Osteocyte (in vitro differentiated cells): ENCODE measurements around the gene TNRC6B. TPM values are rescaled to one million over a fixed set of nuclear protein-coding genes. Genes with fewer than 3 reads are reported as not detected.
"Not testable (repeated sequence)": the region's sequence is repeated elsewhere in the genome, so short reads cannot be mapped to it uniquely, and the experiment has no call there.

Experiments used
- DNase-seq: peaks from one replicate; pipeline ENCODE4 v3.0.0; 2021; ENCODE audit warnings: mixed read lengths; ENCODE audit not compliant: unreplicated experiment; ENCODE audit errors: extremely low spot score
- H3K27ac Mint-ChIP-seq: one replicate; pipeline ENCODE4 v1.8.0; 2021; ENCODE audit warnings: mild to moderate bottlenecking, mixed read lengths; ENCODE audit not compliant: unreplicated experiment
- H3K27me3 Mint-ChIP-seq: one replicate; pipeline ENCODE4 v1.8.0; 2021; ENCODE audit warnings: mixed read lengths; ENCODE audit not compliant: unreplicated experiment
- H3K36me3 Mint-ChIP-seq: one replicate; pipeline ENCODE4 v1.8.0; 2021; ENCODE audit warnings: mixed read lengths; ENCODE audit not compliant: unreplicated experiment
- H3K4me1 Mint-ChIP-seq: one replicate; pipeline ENCODE4 v1.8.0; 2021; ENCODE audit warnings: mixed read lengths; ENCODE audit not compliant: unreplicated experiment
- H3K4me3 Mint-ChIP-seq: one replicate; pipeline ENCODE4 v1.8.0; 2021; ENCODE audit warnings: mild to moderate bottlenecking, moderate library complexity, mixed read lengths; ENCODE audit not compliant: unreplicated experiment
- H3K9me3 Mint-ChIP-seq: one replicate; pipeline ENCODE4 v1.8.0; 2021; ENCODE audit warnings: mixed read lengths; ENCODE audit not compliant: unreplicated experiment
- total RNA-seq: library from RNA; stranded (reverse); gene quantifications from 2 replicates; pipeline ENCODE4 v1.2.1, GENCODE V29; 2021
- TF ChIP-seq, protein P1 (sequence below): fragments of 200-600 bp; sonication (generic); IDR thresholded peaks from 2 replicates; pipeline ENCODE4 v1.5.0; 2021; ENCODE audit warnings: antibody characterized with exemption, mild to moderate bottlenecking, moderate library complexity

TNRC6B gene
- total RNA-seq, 1 donor from 2014 or later, result 47.4 TPM

- H3K36me3 Mint-ChIP-seq, result peaks cover 39% of the 10 kb centered on the region
- no peak for DNase-seq
- TF ChIP-seq, protein P1, sequence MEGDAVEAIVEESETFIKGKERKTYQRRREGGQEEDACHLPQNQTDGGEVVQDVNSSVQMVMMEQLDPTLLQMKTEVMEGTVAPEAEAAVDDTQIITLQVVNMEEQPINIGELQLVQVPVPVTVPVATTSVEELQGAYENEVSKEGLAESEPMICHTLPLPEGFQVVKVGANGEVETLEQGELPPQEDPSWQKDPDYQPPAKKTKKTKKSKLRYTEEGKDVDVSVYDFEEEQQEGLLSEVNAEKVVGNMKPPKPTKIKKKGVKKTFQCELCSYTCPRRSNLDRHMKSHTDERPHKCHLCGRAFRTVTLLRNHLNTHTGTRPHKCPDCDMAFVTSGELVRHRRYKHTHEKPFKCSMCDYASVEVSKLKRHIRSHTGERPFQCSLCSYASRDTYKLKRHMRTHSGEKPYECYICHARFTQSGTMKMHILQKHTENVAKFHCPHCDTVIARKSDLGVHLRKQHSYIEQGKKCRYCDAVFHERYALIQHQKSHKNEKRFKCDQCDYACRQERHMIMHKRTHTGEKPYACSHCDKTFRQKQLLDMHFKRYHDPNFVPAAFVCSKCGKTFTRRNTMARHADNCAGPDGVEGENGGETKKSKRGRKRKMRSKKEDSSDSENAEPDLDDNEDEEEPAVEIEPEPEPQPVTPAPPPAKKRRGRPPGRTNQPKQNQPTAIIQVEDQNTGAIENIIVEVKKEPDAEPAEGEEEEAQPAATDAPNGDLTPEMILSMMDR, result no peak
- peaks cover 11% of the 10 kb centered on the region for H3K4me1 Mint-ChIP-seq
- H3K27me3 Mint-ChIP-seq, result no peaks in the 10 kb centered on the region
- no peak overlapping the region for H3K4me3 Mint-ChIP-seq
- H3K9me3 Mint-ChIP-seq, result no peaks in the 10 kb centered on the region
- peak overlapping the region; percentile 27 for H3K27ac Mint-ChIP-seq
Measured at GRCh38 chr22:40368836-40369235, 191.1 kb downstream of the TNRC6B start.

DNA sequence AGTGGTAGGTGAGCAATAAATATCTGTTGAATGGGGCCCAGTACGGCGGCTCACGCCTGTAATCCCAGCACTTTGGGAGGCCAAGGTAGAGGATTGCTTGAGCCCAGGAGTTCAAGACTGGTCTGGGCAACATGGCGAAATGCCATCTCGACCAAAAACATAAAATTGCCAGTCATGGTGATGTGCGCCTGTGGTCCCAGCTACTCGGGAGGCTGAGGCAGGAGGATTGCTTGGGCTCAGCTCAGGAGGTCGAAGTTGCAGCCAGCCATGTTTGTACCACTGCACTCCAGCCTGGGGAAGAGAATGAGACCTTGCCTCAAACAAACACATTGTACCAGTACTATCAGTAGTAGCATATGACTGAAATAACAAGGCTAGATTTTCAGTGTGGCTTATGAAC is 196.8 kb downstream of the TNRC6B start:
- H3K27me3 Mint-ChIP-seq, result no peaks in the 10 kb centered on the region
- TF ChIP-seq, protein P1, result no peak
- peaks cover 2% of the 10 kb centered on the region for H3K36me3 Mint-ChIP-seq
- DNase-seq, result no peak
- H3K9me3 Mint-ChIP-seq, result no peaks in the 10 kb centered on the region
- peaks cover 11% of the 10 kb centered on the region for H3K4me1 Mint-ChIP-seq
- H3K27ac Mint-ChIP-seq, result no peak overlapping the region
- H3K4me3 Mint-ChIP-seq, result no peak overlapping the region

GRCh38 chr22:40376149-40376548 is 198.4 kb downstream of the TNRC6B start:
- TF ChIP-seq, protein P1, result no peak
- no peaks in the 10 kb centered on the region for H3K27me3 Mint-ChIP-seq
- peaks cover 2% of the 10 kb centered on the region for H3K36me3 Mint-ChIP-seq
- no peak for DNase-seq
- no peak overlapping the region for H3K4me3 Mint-ChIP-seq
- peaks cover 11% of the 10 kb centered on the region for H3K4me1 Mint-ChIP-seq
- no peaks in the 10 kb centered on the region for H3K9me3 Mint-ChIP-seq
- H3K27ac Mint-ChIP-seq, result no peak overlapping the region

DNA sequence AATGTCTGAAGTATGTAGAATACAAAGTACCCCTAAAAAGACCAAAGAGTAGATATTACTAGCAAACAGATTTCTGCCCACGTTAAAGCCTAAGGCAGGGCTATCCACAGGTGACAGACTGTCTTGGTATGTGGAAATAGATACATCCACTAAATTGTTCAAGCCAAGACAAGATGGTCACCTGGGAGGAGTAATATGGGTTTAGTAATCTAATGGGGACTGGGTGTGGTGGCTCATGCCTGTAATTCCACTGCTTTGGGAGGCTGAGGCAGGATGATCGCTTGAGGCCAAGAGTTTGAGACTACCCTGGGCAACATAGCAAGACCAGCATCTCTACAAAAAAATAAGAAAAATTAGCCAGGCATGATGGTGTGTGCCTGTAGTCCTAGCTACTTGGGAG is 200.2 kb downstream of the TNRC6B start:
- Mint-ChIP-seq H3K4me1 (peaks cover 1% of the 10 kb centered on the region), H3K27me3 (no peaks in the 10 kb centered on the region), H3K4me3 (no peak overlapping the region), H3K36me3 (peaks cover 2% of the 10 kb centered on the region), H3K27ac (no peak overlapping the region), H3K9me3 (no peaks in the 10 kb centered on the region)
- no peak for DNase-seq
- TF ChIP-seq, protein P1, result no peak

- H3K27me3 Mint-ChIP-seq, H3K4me3 Mint-ChIP-seq, H3K36me3 Mint-ChIP-seq, H3K27ac Mint-ChIP-seq, H3K4me1 Mint-ChIP-seq, H3K9me3 Mint-ChIP-seq, DNase-seq: not testable (repeated sequence)
Measured at GRCh38 chr22:40378448-40378847, 200.7 kb downstream of the TNRC6B start.

- DNase-seq, result no peak
- Mint-ChIP-seq H3K4me3 (no peak overlapping the region), H3K9me3 (no peaks in the 10 kb centered on the region), H3K4me1 (peaks cover 20% of the 10 kb centered on the region), H3K27ac (no peak overlapping the region), H3K36me3 (no peaks in the 10 kb centered on the region), H3K27me3 (no peaks in the 10 kb centered on the region)
- TF ChIP-seq, protein P1, result no peak
Measured at GRCh38 chr22:40381461-40381860, 203.7 kb downstream of the TNRC6B start.
